Measurements from ENCODE around the gene ATP11C. TPM values are rescaled to one million over a fixed set of nuclear protein-coding genes. Genes with fewer than 3 reads are reported as not detected.
A peak's percentile ranks its signal among the peaks of the same experiment; 100 is the strongest.
"Not testable (repeated sequence)": the region's sequence is repeated elsewhere in the genome, so short reads cannot be mapped to it uniquely, and the experiment has no call there.

ATP11C gene
- total RNA-seq, 4 donors from 2014 or later: 22.8 to 40.3 (median 26.2) TPM

DNA sequence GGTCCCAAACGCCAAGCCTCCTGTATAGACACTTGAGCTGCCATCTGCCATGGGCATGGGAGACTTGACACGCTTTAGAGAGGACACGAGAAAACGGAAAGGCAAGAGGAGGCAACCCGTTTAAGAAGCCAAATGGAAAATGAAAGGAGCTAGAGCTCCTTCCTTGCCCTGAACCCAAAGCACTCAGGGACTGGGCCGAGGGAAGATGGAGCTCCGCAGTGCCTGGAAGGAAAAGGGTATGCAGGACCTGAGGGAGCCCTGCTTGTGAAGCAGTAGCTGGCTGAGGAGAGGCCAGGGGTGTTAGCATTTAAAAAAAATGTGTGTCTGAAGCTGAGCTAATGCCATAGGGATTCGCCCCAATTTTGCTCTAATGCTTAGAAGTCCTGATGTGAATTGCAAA, 239.9 kb downstream of the ATP11C start:
- Histone ChIP-seq H3K27ac (no peak overlapping the region), H3K4me1 (peaks cover 0 to 6% of the 10 kb centered on the region in 2 donors), H3K36me3 (no peaks in the 10 kb centered on the region), H3K9me3 (no peaks in the 10 kb centered on the region), H3K4me3 (replicated peaks in 1 of 3) (no peak overlapping the region), H3K27me3 (no peaks in the 10 kb centered on the region)
- TF ChIP-seq, protein P1, sequence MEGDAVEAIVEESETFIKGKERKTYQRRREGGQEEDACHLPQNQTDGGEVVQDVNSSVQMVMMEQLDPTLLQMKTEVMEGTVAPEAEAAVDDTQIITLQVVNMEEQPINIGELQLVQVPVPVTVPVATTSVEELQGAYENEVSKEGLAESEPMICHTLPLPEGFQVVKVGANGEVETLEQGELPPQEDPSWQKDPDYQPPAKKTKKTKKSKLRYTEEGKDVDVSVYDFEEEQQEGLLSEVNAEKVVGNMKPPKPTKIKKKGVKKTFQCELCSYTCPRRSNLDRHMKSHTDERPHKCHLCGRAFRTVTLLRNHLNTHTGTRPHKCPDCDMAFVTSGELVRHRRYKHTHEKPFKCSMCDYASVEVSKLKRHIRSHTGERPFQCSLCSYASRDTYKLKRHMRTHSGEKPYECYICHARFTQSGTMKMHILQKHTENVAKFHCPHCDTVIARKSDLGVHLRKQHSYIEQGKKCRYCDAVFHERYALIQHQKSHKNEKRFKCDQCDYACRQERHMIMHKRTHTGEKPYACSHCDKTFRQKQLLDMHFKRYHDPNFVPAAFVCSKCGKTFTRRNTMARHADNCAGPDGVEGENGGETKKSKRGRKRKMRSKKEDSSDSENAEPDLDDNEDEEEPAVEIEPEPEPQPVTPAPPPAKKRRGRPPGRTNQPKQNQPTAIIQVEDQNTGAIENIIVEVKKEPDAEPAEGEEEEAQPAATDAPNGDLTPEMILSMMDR (IDR thresholded peaks at IDR 0.05): no peak
- TF ChIP-seq POLR2A (IDR thresholded peaks at IDR 0.05): no peak
- intact Hi-C loops (cut with DNase I): no loop called here
- 44 to 51% methylated on average over 7 to 8 of the region's 8 CpGs for WGBS, 2 donors
- DNase-seq: no peak

DNA sequence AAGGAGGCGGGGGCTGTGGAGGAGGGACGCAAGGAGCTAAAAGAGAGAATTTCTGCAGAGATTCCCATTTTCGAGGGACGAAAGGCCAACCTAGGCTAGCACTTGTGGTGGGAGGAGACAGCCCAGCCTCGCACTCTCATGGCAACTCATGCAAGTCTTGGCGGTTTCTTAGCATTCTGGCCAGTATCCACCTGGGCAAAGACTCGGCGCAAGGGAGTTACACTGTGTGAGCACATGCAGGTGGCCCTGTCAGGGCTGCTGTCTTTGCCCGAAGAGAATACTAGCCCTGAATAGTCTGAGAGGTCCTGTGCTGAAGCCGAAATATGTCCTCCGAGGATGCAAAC, 240.4 kb downstream of the ATP11C start:
- Histone ChIP-seq H3K27me3 (no peaks in the 10 kb centered on the region), H3K27ac (no peak overlapping the region), H3K4me3 (replicated peaks in 1 of 3) (peak overlapping the region in 1 of 3 donors; percentile 6), H3K36me3 (no peaks in the 10 kb centered on the region), H3K4me1 (peaks cover 0 to 6% of the 10 kb centered on the region in 2 donors), H3K9me3 (no peaks in the 10 kb centered on the region)
- WGBS, 2 donors: 10 to 16% methylated on average over 2 to 7 of the region's 11 CpGs
- intact Hi-C loops (cut with DNase I): no loop called here
- no peak for TF ChIP-seq POLR2A (IDR thresholded peaks at IDR 0.05)
- TF ChIP-seq, protein P1 (IDR thresholded peaks at IDR 0.05): no peak
- peak; percentile 21 to 33 for DNase-seq

DNA sequence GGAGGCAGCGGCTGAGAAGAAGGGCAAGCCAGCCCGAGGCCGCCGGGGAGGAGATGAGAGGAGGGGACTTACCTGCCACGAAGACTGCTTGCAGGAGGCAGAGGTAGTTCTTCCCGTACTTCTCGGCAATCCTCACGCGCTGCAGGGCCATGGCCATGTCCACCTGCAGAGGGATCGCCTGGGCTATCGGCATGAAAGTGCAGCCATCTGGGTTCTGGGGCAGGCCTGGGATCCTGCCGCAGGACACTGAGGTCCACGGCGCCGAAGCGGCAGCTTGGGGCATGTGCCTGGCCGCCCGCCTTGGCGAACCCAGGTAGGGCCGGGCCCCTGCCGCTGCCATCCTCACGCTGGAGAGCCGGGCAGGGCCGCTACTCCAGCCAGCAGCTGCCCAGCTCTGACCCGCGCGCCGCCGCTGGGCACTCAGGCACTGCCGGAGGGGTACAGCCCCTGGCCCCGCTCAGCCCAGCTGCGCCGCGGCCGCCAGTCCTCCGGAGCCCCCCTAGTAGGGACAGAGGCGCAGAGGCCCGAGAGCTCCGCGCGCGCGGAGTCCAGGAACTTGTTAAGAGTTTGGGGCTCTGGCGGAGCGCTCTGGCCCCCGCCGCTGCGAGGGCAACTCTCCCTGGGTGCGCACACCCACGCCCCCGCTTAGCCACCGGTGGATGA, 240.9 kb downstream of the ATP11C start:
- Histone ChIP-seq H3K4me1 (peaks cover 0 to 6% of the 10 kb centered on the region in 2 donors), H3K27me3 (no peaks in the 10 kb centered on the region), H3K27ac (no peak overlapping the region), H3K9me3 (no peaks in the 10 kb centered on the region), H3K36me3 (no peaks in the 10 kb centered on the region), H3K4me3 (replicated peaks in 1 of 3) (peak overlapping the region in 1 of 3 donors; percentile 6)
- DNase-seq: peak; percentile 2
- TF ChIP-seq POLR2A (IDR thresholded peaks at IDR 0.05): no peak
- TF ChIP-seq, protein P1 (IDR thresholded peaks at IDR 0.05): no peak
- intact Hi-C loops (cut with DNase I): no loop called here
- WGBS, 2 donors: 0 to 4% methylated on average over 4 to 12 of the region's 52 CpGs

DNA sequence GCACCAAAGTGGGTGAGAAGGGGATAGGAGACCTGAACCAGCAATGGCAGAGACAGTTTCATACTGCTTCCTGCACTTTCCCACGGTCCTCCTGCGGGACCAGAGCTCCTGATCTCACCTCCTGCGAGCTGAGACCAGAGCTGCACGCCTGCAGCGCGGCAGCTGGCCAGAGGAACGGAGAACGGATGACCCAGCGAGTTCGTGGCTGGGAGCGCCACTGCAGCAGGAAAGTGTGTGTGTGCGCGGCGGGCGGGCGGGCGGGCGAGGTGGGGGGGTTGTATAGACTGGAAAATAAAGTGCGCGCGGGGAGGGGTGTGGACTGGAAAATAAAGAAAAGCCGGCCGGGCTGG, 241.4 kb downstream of the ATP11C start:
- H3K36me3 ChIP-seq: no peaks in the 10 kb centered on the region

DNA sequence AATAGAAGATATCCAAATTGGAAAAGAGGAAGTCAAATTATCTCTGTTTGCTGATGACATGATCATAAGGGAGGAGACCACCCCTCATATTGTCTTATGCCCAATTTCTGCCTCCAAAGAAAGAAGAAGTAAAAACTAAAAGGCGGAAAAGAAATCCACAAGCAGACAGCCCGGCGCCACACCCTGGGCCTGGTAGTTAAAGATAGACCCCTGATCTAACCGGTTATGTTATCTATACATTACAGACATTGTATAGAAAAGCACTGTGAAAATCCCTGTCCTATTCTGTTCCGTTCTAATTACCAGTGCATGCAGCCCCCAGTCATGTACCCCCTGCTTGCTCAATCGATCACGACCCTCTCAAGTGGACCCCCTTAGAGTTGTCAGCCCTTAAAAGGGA, 247.7 kb downstream of the ATP11C start:
- H3K4me1 ChIP-seq; H3K4me3 ChIP-seq (replicated peaks in 1 of 3); DNase-seq; H3K36me3 ChIP-seq; H3K9me3 ChIP-seq; H3K27me3 ChIP-seq; intact Hi-C loops (cut with DNase I); H3K27ac ChIP-seq: not testable (repeated sequence)
- WGBS, 2 donors: 91 to 98% methylated on average over 7 of the region's 7 CpGs

More for the DNA sequence above, 241.4 kb downstream of the ATP11C start:
- Histone ChIP-seq H3K27me3 (no peaks in the 10 kb centered on the region), H3K4me1 (peaks cover 0 to 6% of the 10 kb centered on the region in 2 donors), H3K9me3 (no peaks in the 10 kb centered on the region), H3K27ac (no peak overlapping the region), H3K4me3 (replicated peaks in 1 of 3) (peak overlapping the region in 1 of 3 donors; percentile 6)
- DNase-seq: peak; percentile 1 to 3
- no peak for TF ChIP-seq POLR2A (IDR thresholded peaks at IDR 0.05)
- TF ChIP-seq, protein P1 (IDR thresholded peaks at IDR 0.05): no peak
- WGBS, 2 donors: 1 to 4% methylated on average over 8 to 14 of the region's 23 CpGs
- intact Hi-C loops (cut with DNase I): no loop called here

All from thyroid gland (tissue), 4 donors.